ENCODE data around the gene TUBB2A. TPM values are rescaled to one million over a fixed set of nuclear protein-coding genes. Genes with fewer than 3 reads are reported as not detected.

TUBB2A gene
- total RNA-seq, 2 experiments from 2014 or later, result 54.3 to 58.5 TPM

DNA sequence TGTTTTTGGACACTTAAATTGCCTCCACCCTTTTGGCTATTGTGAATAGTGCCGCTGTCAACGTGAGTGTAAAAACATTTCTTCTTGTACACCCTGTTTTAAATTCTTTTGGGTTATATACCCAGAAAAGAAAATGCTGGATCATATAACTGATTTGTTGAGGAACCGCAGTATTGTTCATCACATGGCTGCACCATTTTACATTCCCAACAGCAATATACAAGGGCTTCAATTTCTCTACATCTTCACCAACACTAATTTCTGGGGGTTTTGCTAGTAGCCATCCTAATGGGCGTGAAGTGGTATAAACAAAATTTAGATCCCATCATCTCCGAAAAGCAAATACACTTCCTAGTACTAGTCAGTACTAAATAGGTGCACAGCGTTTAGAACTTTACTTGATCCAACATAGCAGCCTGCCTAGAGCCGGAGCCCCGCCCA is 39.4 kb downstream of the TUBB2A start:
- H3K36me3 ChIP-seq (ENCODE audit: insufficient read depth, low read length), result peaks cover 19% of the 10 kb centered on the region
- H3K4me1 ChIP-seq (ENCODE audit: insufficient read depth, low read length), result peaks cover 15% of the 10 kb centered on the region
- ChIA-PET POLR2A (interaction anchor here (0.6 to 1.4 kb wide), 9 partner anchors 8 to 903 kb away, joined by 3 to 7 read pairs (median 3); partner anchors contain the start of genes NQO2 and RIPK1), CTCF (no interaction called here)
- Mint-ChIP-seq H3K27ac (peak overlapping the region; percentile 91), H3K4me1 (ENCODE audit: low read depth) (peaks cover 19% of the 10 kb centered on the region), H3K27me3 (no peaks in the 10 kb centered on the region), H3K9me3 (no peaks in the 10 kb centered on the region), H3K36me3 (ENCODE audit: low read depth) (peaks cover 24% of the 10 kb centered on the region), H3K4me3 (peak overlapping the region; percentile 93)
- intact Hi-C loops (cut with DNase I, micrococcal nuclease), result loop anchor here (1.0 to 5.0 kb wide), 8 partner anchors 39 to 1019 kb away; partner anchors contain the start of genes ECI2 (in 1 of the 2), PSMG4 (in 1 of the 2), RIPK1 (in 1 of the 2) and TUBB2A (in 1 of the 2)
- no peak for ATAC-seq (ENCODE audit: poor library complexity)
- no peaks in the 10 kb centered on the region for H3K9me3 ChIP-seq (ENCODE audit: control insufficient read depth in 1 of 2, insufficient read depth in 1 of 2, low read length in 2 of 2)
- peak overlapping the region; percentile 91 to 96 for H3K27ac ChIP-seq (ENCODE audit: low read depth in 1 of 2, low read length in 2 of 2)
- TF ChIP-seq, protein P1, sequence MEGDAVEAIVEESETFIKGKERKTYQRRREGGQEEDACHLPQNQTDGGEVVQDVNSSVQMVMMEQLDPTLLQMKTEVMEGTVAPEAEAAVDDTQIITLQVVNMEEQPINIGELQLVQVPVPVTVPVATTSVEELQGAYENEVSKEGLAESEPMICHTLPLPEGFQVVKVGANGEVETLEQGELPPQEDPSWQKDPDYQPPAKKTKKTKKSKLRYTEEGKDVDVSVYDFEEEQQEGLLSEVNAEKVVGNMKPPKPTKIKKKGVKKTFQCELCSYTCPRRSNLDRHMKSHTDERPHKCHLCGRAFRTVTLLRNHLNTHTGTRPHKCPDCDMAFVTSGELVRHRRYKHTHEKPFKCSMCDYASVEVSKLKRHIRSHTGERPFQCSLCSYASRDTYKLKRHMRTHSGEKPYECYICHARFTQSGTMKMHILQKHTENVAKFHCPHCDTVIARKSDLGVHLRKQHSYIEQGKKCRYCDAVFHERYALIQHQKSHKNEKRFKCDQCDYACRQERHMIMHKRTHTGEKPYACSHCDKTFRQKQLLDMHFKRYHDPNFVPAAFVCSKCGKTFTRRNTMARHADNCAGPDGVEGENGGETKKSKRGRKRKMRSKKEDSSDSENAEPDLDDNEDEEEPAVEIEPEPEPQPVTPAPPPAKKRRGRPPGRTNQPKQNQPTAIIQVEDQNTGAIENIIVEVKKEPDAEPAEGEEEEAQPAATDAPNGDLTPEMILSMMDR (IDR thresholded peaks at IDR 0.05), result no peak
- H3K27me3 ChIP-seq (ENCODE audit: control insufficient read depth in 1 of 2, insufficient read depth in 2 of 2, low read length in 2 of 2), result no peaks in the 10 kb centered on the region
- peak overlapping the region; percentile 67 for H3K4me3 ChIP-seq (ENCODE audit: low read length)
- no peak for DNase-seq

DNA sequence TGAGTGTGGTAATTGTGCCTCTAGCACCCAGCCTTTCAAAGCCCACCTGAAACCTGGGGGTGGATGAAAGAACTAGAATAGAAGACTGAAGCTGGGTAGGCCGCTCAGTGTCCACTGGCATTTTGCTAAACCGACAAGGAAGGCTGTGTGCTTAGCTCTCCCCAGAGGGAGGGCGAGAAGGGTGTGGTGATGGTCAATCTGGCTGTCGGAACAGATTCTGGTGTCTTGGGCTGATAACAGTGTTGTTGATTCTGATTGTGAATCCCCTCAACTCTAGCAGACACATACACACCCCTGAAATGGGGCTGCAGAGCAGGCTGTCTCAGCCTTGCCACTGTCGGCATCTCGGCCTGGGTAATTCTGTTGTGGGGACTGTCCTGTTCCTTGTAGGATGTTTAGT is 43.0 kb downstream of the TUBB2A start:
- DNase-seq, result no peak
- Histone ChIP-seq H3K27me3 (ENCODE audit: control insufficient read depth in 1 of 2, insufficient read depth in 2 of 2, low read length in 2 of 2) (no peaks in the 10 kb centered on the region), H3K36me3 (ENCODE audit: insufficient read depth, low read length) (peaks cover 43% of the 10 kb centered on the region), H3K9me3 (ENCODE audit: control insufficient read depth in 1 of 2, insufficient read depth in 1 of 2, low read length in 2 of 2) (no peaks in the 10 kb centered on the region), H3K4me1 (ENCODE audit: insufficient read depth, low read length) (peaks cover 13% of the 10 kb centered on the region), H3K4me3 (ENCODE audit: low read length) (no peak overlapping the region), H3K27ac (ENCODE audit: low read depth in 1 of 2, low read length in 2 of 2) (no peak overlapping the region)
- POLR2A ChIA-PET, result no interaction called here
- Mint-ChIP-seq H3K36me3 (ENCODE audit: low read depth) (peaks cover 57% of the 10 kb centered on the region), H3K4me3 (no peak overlapping the region), H3K9me3 (no peaks in the 10 kb centered on the region), H3K27ac (no peak overlapping the region), H3K27me3 (no peaks in the 10 kb centered on the region), H3K4me1 (ENCODE audit: low read depth) (peaks cover 16% of the 10 kb centered on the region)
- ATAC-seq (ENCODE audit: poor library complexity), result no peak
- TF ChIP-seq, protein P1 (IDR thresholded peaks at IDR 0.05), result no peak
- CTCF ChIA-PET, result no interaction called here
- intact Hi-C loops (cut with DNase I, micrococcal nuclease), result no loop called here

- POLR2A ChIA-PET, result interaction anchor here (0.6 to 0.7 kb wide), 3 partner anchors 9 to 43 kb away, joined by 3 read pairs; partner anchors contain the start of gene BPHL
Observed at GRCh38 chr6:3109761-3110160, 47.6 kb downstream of the TUBB2A start.

More at GRCh38 chr6:3109761-3110160, 47.6 kb downstream of the TUBB2A start:
- CTCF ChIA-PET, result interaction anchor here (0.6 to 0.7 kb wide), 2 partner anchors 110 to 631 kb away, joined by 3 read pairs; partner anchors contain the start of gene NQO2
- no peak for DNase-seq
- Mint-ChIP-seq H3K27ac (no peak overlapping the region), H3K4me3 (no peak overlapping the region), H3K4me1 (ENCODE audit: low read depth) (peaks cover 7% of the 10 kb centered on the region), H3K27me3 (no peaks in the 10 kb centered on the region), H3K9me3 (no peaks in the 10 kb centered on the region), H3K36me3 (ENCODE audit: low read depth) (peaks cover 85% of the 10 kb centered on the region)
- TF ChIP-seq, protein P1 (IDR thresholded peaks at IDR 0.05), result no peak
- H3K36me3 ChIP-seq (ENCODE audit: insufficient read depth, low read length), result peaks cover 82% of the 10 kb centered on the region
- no peaks in the 10 kb centered on the region for H3K4me1 ChIP-seq (ENCODE audit: insufficient read depth, low read length)
- H3K4me3 ChIP-seq (ENCODE audit: low read length), result no peak overlapping the region
- ATAC-seq (ENCODE audit: poor library complexity), result no peak
- no peak overlapping the region for H3K27ac ChIP-seq (ENCODE audit: low read depth in 1 of 2, low read length in 2 of 2)
- H3K9me3 ChIP-seq (ENCODE audit: control insufficient read depth in 1 of 2, insufficient read depth in 1 of 2, low read length in 2 of 2), result no peaks in the 10 kb centered on the region
- intact Hi-C loops (cut with DNase I, micrococcal nuclease), result no loop called here
- no peaks in the 10 kb centered on the region for H3K27me3 ChIP-seq (ENCODE audit: control insufficient read depth in 1 of 2, insufficient read depth in 2 of 2, low read length in 2 of 2)
